ENCODE measurements around the gene OR6V1.

The OR6V1 gene

GRCh38 chr7:143015084-143015483 is 37.1 kb upstream of the OR6V1 start:
- Histone ChIP-seq H3K27me3 (ENCODE audit: control insufficient read depth, insufficient read depth, low read length, poor library complexity, severe bottlenecking) (no peaks in the 10 kb centered on the region), H3K36me3 (ENCODE audit: control insufficient read depth, insufficient read depth, low read length) (no peaks in the 10 kb centered on the region), H3K4me3 (ENCODE audit: insufficient read depth, low read depth, low read length) (no peak overlapping the region), H3K4me1 (ENCODE audit: control insufficient read depth, insufficient read depth, low read length) (no peaks in the 10 kb centered on the region), H3K9me3 (ENCODE audit: control insufficient read depth, low read length) (no peaks in the 10 kb centered on the region), H3K27ac (ENCODE audit: insufficient read depth, low read depth, low read length, poor library complexity, severe bottlenecking) (no peak overlapping the region)
- WGBS, 2 experiments: 69 to 70% methylated on average over 2 of the region's 2 CpGs

- no peak overlapping the region for H3K27ac ChIP-seq (ENCODE audit: insufficient read depth, low read depth, low read length, poor library complexity, severe bottlenecking)
- 80 to 100% methylated on average over 3 of the region's 3 CpGs for WGBS, 2 experiments
- H3K36me3 ChIP-seq (ENCODE audit: control insufficient read depth, insufficient read depth, low read length): no peaks in the 10 kb centered on the region
- no peak overlapping the region for H3K4me3 ChIP-seq (ENCODE audit: insufficient read depth, low read depth, low read length)
- H3K9me3 ChIP-seq (ENCODE audit: control insufficient read depth, low read length): no peaks in the 10 kb centered on the region
- H3K4me1 ChIP-seq (ENCODE audit: control insufficient read depth, insufficient read depth, low read length): no peaks in the 10 kb centered on the region
- no peaks in the 10 kb centered on the region for H3K27me3 ChIP-seq (ENCODE audit: control insufficient read depth, insufficient read depth, low read length, poor library complexity, severe bottlenecking)
Observed at GRCh38 chr7:143015926-143016490, 36.1 kb upstream of the OR6V1 start.

- H3K27ac ChIP-seq (ENCODE audit: insufficient read depth, low read depth, low read length, poor library complexity, severe bottlenecking): no peak overlapping the region
- no peaks in the 10 kb centered on the region for H3K9me3 ChIP-seq (ENCODE audit: control insufficient read depth, low read length)
- no peaks in the 10 kb centered on the region for H3K36me3 ChIP-seq (ENCODE audit: control insufficient read depth, insufficient read depth, low read length)
- WGBS, 2 experiments: 85 to 88% methylated on average over 2 of the region's 2 CpGs
- no peak overlapping the region for H3K4me3 ChIP-seq (ENCODE audit: insufficient read depth, low read depth, low read length)
- H3K27me3 ChIP-seq (ENCODE audit: control insufficient read depth, insufficient read depth, low read length, poor library complexity, severe bottlenecking): no peaks in the 10 kb centered on the region
- H3K4me1 ChIP-seq (ENCODE audit: control insufficient read depth, insufficient read depth, low read length): no peaks in the 10 kb centered on the region
Observed at GRCh38 chr7:143016996-143017395, 35.1 kb upstream of the OR6V1 start.

GRCh38 chr7:143018931-143019330 is 33.2 kb upstream of the OR6V1 start:
- H3K9me3 ChIP-seq (ENCODE audit: control insufficient read depth, low read length): no peaks in the 10 kb centered on the region
- H3K4me1 ChIP-seq (ENCODE audit: control insufficient read depth, insufficient read depth, low read length): no peaks in the 10 kb centered on the region
- no peaks in the 10 kb centered on the region for H3K36me3 ChIP-seq (ENCODE audit: control insufficient read depth, insufficient read depth, low read length)
- no peak overlapping the region for H3K4me3 ChIP-seq (ENCODE audit: insufficient read depth, low read depth, low read length)
- H3K27me3 ChIP-seq (ENCODE audit: control insufficient read depth, insufficient read depth, low read length, poor library complexity, severe bottlenecking): no peaks in the 10 kb centered on the region
- H3K27ac ChIP-seq (ENCODE audit: insufficient read depth, low read depth, low read length, poor library complexity, severe bottlenecking): no peak overlapping the region

- no peaks in the 10 kb centered on the region for H3K4me1 ChIP-seq (ENCODE audit: control insufficient read depth, insufficient read depth, low read length)
- H3K27ac ChIP-seq (ENCODE audit: insufficient read depth, low read depth, low read length, poor library complexity, severe bottlenecking): no peak overlapping the region
- no peaks in the 10 kb centered on the region for H3K36me3 ChIP-seq (ENCODE audit: control insufficient read depth, insufficient read depth, low read length)
- no peaks in the 10 kb centered on the region for H3K9me3 ChIP-seq (ENCODE audit: control insufficient read depth, low read length)
- no peak overlapping the region for H3K4me3 ChIP-seq (ENCODE audit: insufficient read depth, low read depth, low read length)
- no peaks in the 10 kb centered on the region for H3K27me3 ChIP-seq (ENCODE audit: control insufficient read depth, insufficient read depth, low read length, poor library complexity, severe bottlenecking)
Observed at GRCh38 chr7:143023047-143023446, 29.1 kb upstream of the OR6V1 start.

- whole genome bisulfite sequencing, 2 experiments: 92 to 95% methylated on average over 2 of the region's 2 CpGs
- no peaks in the 10 kb centered on the region for H3K27me3 ChIP-seq (ENCODE audit: control insufficient read depth, insufficient read depth, low read length, poor library complexity, severe bottlenecking)
- H3K9me3 ChIP-seq (ENCODE audit: control insufficient read depth, low read length): no peaks in the 10 kb centered on the region
- H3K36me3 ChIP-seq (ENCODE audit: control insufficient read depth, insufficient read depth, low read length): no peaks in the 10 kb centered on the region
- no peak overlapping the region for H3K4me3 ChIP-seq (ENCODE audit: insufficient read depth, low read depth, low read length)
- no peak overlapping the region for H3K27ac ChIP-seq (ENCODE audit: insufficient read depth, low read depth, low read length, poor library complexity, severe bottlenecking)
- no peaks in the 10 kb centered on the region for H3K4me1 ChIP-seq (ENCODE audit: control insufficient read depth, insufficient read depth, low read length)
Observed at GRCh38 chr7:143025371-143025770, 26.8 kb upstream of the OR6V1 start.

- no peaks in the 10 kb centered on the region for H3K9me3 ChIP-seq (ENCODE audit: control insufficient read depth, low read length)
- WGBS, 2 experiments: 94 to 100% methylated on average over 1 of the region's 1 CpG
- no peaks in the 10 kb centered on the region for H3K27me3 ChIP-seq (ENCODE audit: control insufficient read depth, insufficient read depth, low read length, poor library complexity, severe bottlenecking)
- H3K36me3 ChIP-seq (ENCODE audit: control insufficient read depth, insufficient read depth, low read length): no peaks in the 10 kb centered on the region
- H3K4me1 ChIP-seq (ENCODE audit: control insufficient read depth, insufficient read depth, low read length): no peaks in the 10 kb centered on the region
- no peak within 1 kb of the TSS for H3K27ac ChIP-seq (ENCODE audit: insufficient read depth, low read depth, low read length, poor library complexity, severe bottlenecking)
- no peak within 1 kb of the TSS for H3K4me3 ChIP-seq (ENCODE audit: insufficient read depth, low read depth, low read length)
Observed at GRCh38 chr7:143027032-143027431, 25.1 kb upstream of the OR6V1 start, which contains the start of gene OR9A2. TSS of gene OR9A2 (minus strand) at chr7:143027132. CDS start at chr7:143027132, 0 bp downstream.

- Histone ChIP-seq H3K4me1 (ENCODE audit: control insufficient read depth, insufficient read depth, low read length) (no peaks in the 10 kb centered on the region), H3K36me3 (ENCODE audit: control insufficient read depth, insufficient read depth, low read length) (no peaks in the 10 kb centered on the region), H3K9me3 (ENCODE audit: control insufficient read depth, low read length) (no peaks in the 10 kb centered on the region), H3K27me3 (ENCODE audit: control insufficient read depth, insufficient read depth, low read length, poor library complexity, severe bottlenecking) (no peaks in the 10 kb centered on the region), H3K27ac (ENCODE audit: insufficient read depth, low read depth, low read length, poor library complexity, severe bottlenecking) (no peak overlapping the region), H3K4me3 (ENCODE audit: insufficient read depth, low read depth, low read length) (no peak overlapping the region)
- WGBS, 2 experiments: 88 to 100% methylated on average over 2 of the region's 2 CpGs
Observed at GRCh38 chr7:143027683-143028082, 24.5 kb upstream of the OR6V1 start.

- peaks cover 9% of the 10 kb centered on the region for H3K4me1 ChIP-seq (ENCODE audit: control insufficient read depth, insufficient read depth, low read length)
- H3K27ac ChIP-seq (ENCODE audit: insufficient read depth, low read depth, low read length, poor library complexity, severe bottlenecking): no peak overlapping the region
- H3K27me3 ChIP-seq (ENCODE audit: control insufficient read depth, insufficient read depth, low read length, poor library complexity, severe bottlenecking): no peaks in the 10 kb centered on the region
- H3K9me3 ChIP-seq (ENCODE audit: control insufficient read depth, low read length): no peaks in the 10 kb centered on the region
- no peak overlapping the region for H3K4me3 ChIP-seq (ENCODE audit: insufficient read depth, low read depth, low read length)
- no peaks in the 10 kb centered on the region for H3K36me3 ChIP-seq (ENCODE audit: control insufficient read depth, insufficient read depth, low read length)
- WGBS, 2 experiments: 90 to 91% methylated on average over 5 of the region's 5 CpGs
Observed at GRCh38 chr7:143038635-143039034, 13.5 kb upstream of the OR6V1 start.

GRCh38 chr7:143040209-143040715 is 11.9 kb upstream of the OR6V1 start:
- no peaks in the 10 kb centered on the region for H3K9me3 ChIP-seq (ENCODE audit: control insufficient read depth, low read length)
- no peak overlapping the region for H3K4me3 ChIP-seq (ENCODE audit: insufficient read depth, low read depth, low read length)
- no peaks in the 10 kb centered on the region for H3K27me3 ChIP-seq (ENCODE audit: control insufficient read depth, insufficient read depth, low read length, poor library complexity, severe bottlenecking)
- no peaks in the 10 kb centered on the region for H3K36me3 ChIP-seq (ENCODE audit: control insufficient read depth, insufficient read depth, low read length)
- H3K27ac ChIP-seq (ENCODE audit: insufficient read depth, low read depth, low read length, poor library complexity, severe bottlenecking): no peak overlapping the region
- WGBS, 2 experiments: 92 to 95% methylated on average over 3 of the region's 3 CpGs
- H3K4me1 ChIP-seq (ENCODE audit: control insufficient read depth, insufficient read depth, low read length): peaks cover 9% of the 10 kb centered on the region

GRCh38 chr7:143041346-143041745 is 10.8 kb upstream of the OR6V1 start:
- Histone ChIP-seq H3K27ac (ENCODE audit: insufficient read depth, low read depth, low read length, poor library complexity, severe bottlenecking) (no peak overlapping the region), H3K36me3 (ENCODE audit: control insufficient read depth, insufficient read depth, low read length) (no peaks in the 10 kb centered on the region), H3K4me1 (ENCODE audit: control insufficient read depth, insufficient read depth, low read length) (peaks cover 9% of the 10 kb centered on the region), H3K4me3 (ENCODE audit: insufficient read depth, low read depth, low read length) (no peak overlapping the region), H3K27me3 (ENCODE audit: control insufficient read depth, insufficient read depth, low read length, poor library complexity, severe bottlenecking) (no peaks in the 10 kb centered on the region), H3K9me3 (ENCODE audit: control insufficient read depth, low read length) (no peaks in the 10 kb centered on the region)
- 94 to 95% methylated on average over 6 of the region's 6 CpGs for WGBS, 2 experiments

Measured in ectodermal cell (in vitro differentiated cells).